GM21367 (cell line): ENCODE results near the gene RHBDD2.
"Not testable (repeated sequence)": the region's sequence is repeated elsewhere in the genome, so short reads cannot be mapped to it uniquely, and the experiment has no call there.

Experiments used
- ATAC-seq: cut with Tn5 transposase; IDR thresholded peaks from one replicate; pipeline ENCODE4 v1.9.1; 2021; ENCODE audit not compliant: unreplicated experiment

The RHBDD2 gene

GRCh38 chr7:75878769-75879611, at the start of gene RHBDD2:
TSS of gene RHBDD2 (plus strand) at chr7:75879034. CDS start at chr7:75879083, 49 bp downstream.
- ATAC-seq = peak; percentile 85

DNA sequence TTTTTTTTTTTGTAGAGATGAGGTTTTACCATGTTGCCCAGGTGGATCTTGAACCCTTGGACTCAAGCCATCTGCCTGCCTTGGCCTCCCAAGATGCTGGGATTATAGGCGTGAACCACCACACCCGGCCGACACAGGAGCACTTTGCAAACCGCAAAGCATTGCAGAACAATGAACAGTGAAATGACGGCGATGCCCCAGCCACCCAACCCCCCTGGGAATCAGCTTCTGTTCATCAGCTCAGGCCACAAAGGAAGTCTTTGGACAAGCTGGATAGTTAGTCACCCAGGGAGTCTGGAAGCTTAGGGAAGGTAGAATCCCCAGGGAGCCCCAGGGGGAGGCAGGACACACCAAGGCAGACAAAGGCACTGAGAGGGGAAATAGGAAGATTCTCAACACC, 49.2 kb upstream of the RHBDD2 start:
- not testable (repeated sequence) for ATAC-seq

DNA sequence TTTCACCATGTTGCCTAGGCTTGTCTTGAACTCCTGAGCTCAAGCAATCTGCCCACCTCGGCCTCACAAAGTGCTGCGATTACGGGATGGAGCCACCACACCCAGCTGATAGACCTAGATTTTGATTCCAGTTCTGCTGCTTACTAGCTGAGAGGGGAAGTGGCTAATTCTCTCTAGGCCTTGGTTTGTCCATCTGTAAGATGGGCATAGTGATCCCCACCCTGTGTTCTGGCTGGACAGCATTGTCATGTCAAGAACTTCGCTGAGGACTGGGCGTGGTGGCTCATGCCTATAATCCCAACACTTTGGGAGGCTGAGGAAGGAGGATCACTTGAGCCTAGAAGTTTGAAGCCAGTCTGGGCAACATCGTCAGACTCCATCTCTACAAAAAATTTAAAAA, 47.9 kb upstream of the RHBDD2 start:
- no peak for ATAC-seq

DNA sequence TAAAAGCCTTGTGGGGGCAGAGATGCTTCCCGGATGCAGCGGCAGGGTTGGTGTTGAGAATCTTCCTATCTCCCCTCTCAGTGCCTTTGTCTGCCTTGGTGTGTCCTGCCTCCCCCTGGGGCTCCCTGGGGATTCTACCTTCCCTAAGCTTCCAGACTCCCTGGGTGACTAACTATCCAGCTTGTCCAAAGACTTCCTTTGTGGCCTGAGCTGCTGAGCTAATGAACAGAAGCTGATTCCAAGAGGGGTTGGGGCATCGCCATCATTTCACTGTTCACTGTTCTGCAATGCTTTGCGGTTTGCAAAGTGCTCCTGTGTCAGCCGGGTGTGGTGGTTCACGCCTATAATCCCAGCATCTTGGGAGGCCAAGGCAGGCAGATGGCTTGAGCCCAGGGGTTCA, 45.2 kb upstream of the RHBDD2 start:
- not testable (repeated sequence) for ATAC-seq

DNA sequence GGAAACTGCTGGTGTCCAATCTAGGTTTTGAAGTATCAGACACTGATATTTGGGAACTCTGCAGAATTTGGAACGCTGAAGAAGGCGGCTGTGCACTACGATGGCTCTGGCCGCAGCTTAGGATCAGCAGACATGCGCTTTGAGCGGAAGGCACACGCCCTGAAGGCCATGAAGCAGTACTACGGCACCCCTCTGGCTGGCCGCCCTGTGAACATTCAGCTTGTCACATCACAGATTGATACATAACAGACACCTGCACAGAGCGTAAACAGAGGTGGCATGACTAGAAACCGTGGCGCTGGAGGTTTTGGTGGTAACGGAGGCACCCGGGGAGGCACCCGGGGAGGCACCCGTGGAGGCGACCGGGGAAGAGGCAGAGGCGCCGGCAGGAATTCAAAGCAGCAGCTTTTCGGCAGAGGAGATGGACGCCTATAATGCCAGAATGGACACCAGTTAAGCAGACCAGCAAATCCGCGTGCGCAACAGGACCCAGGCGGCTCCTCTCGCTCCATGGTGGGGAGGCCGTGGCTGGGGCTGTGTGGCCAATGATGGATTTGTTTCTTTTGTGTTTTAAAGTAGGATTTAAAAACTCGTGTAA, 43.0 kb upstream of the RHBDD2 start:
- no peak for ATAC-seq

DNA sequence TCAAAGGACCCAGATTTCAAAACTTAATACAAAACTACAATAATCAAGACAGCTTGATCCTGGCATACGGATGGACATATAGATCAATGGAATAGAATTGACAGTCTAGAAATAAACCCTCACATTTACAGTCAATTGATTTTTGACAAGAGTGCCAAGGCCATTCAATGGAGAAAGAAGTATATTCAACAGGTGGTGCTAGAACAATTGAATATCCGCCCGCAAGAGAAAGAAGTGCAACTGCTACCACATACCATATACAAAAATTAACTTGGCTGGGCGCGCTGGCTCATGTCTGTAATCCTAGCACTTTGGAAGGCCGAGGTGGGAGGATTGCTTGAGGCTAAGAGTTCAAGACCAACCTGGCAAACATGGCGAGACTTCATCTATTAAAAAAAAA, 42.0 kb upstream of the RHBDD2 start:
- no peak for ATAC-seq

GRCh38 chr7:75838281-75838930, 40.4 kb upstream of the RHBDD2 start:
- not testable (repeated sequence) for ATAC-seq

DNA sequence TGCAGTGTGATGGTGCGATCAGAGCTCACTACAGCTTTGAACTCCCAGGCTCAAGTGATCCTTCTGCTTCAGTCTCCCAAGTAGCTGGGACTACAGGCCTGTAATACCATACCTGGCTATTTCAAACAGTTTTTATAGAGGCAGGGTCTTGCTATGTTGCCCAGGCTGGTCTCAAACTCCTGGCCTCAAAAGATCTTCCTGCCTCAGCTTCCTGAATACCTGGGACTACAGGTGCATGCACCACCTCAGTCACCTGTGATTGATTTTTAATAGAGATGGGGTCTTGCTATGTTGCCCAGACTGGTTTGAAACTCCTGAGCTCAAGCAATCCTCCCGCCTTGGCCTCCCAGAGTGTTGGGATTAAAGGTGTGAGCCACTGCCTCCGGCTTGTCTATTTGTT, 38.8 kb upstream of the RHBDD2 start:
- ATAC-seq = no peak

DNA sequence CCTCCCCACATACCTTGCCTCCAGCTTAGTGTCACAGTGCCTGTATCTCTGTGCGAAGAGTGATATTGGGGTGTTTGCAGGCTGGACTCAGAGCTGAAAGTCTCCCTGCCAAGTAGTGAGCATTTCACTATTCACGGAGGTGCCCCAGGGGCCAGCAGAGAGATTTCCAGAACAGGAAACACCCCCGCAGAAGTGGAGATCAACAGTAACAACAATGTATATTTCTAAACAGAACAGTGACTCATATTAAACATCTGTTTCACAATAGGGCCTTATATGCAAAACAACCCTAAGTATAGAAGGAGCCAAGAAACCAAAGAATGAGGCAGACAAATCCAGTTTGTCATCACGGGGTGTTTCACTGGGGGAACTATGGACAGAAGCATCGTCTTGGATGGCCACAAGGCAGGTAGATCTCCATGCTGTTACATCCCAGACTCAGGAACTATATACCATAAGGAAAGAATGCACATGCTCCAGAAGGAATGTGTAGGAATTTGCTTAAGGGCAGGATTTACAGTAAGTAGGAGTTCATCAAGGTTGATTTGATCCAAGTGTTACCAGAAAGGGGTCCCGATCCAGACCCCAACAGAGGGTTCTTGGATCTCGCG, 35.9 kb upstream of the RHBDD2 start:
- peak; percentile 83 for ATAC-seq

DNA sequence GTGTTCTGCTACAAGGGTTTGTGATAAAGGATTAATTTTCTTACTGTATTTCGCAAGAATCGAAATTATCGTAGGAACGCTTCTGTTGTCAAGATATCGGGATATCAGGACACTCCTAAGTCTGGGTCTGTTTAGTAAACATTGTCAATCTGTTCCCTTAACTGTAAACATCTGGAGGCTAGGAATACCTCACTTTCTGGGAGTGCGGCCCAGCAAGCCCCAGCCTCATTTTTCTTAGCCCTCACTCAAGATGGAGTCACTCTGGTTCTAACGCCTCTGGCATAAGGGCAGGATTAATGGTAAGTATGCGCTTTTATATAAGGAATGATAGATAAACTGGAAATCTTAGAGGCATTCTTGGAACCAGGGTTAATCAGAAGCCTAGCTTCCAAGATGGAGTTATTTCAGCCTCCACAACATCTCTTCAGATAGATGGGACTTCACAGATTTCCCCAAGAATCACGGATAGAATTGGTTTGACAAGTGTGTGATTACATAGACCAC, 35.2 kb upstream of the RHBDD2 start:
- ATAC-seq = no peak

- ATAC-seq = no peak
Measured at GRCh38 chr7:75844158-75844557, 34.7 kb upstream of the RHBDD2 start.

- ATAC-seq = not testable (repeated sequence)
Measured at GRCh38 chr7:75845132-75845531, 33.7 kb upstream of the RHBDD2 start.

DNA sequence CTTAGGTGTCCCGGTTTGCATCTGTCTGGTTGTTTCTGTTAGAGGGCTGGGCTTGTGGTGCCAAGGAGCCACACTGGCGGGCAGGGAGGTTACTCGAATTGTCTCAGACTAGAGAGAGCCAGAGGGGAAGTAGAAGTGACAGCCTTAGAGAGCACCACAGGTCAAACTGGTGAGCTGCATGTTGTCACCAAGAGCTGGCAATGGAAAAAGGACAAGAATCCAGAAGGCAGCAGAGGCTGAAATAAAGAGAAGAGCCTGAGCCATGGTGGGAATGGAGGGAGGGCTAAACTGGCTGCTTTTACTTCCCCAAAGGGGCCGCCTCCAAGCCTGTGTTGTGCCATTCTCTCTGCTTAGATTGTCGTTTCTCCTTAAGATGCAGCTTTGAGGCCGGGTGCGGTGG, 31.1 kb upstream of the RHBDD2 start:
- no peak for ATAC-seq

GRCh38 chr7:75849573-75849972, 29.3 kb upstream of the RHBDD2 start:
- ATAC-seq = no peak

DNA sequence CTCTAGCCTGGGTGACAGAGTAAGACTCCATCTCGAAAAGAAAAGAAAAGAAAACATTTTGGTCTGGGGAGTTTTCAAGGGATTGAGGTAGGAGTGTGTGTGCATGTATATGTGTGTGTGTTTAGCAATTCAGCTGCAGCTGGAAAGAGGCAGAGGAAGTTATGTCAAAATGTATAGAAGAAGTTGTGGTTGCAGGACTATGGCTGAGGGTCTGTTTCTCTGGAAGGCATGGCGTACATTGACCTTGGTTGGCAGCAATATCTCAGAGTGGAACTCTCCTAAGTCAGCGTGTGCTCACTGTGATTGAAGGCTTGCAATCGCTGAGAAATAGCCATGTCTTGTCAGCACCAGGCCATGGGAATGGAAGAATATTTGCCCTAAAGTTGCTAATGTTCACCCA, 28.6 kb upstream of the RHBDD2 start:
- ATAC-seq = no peak

DNA sequence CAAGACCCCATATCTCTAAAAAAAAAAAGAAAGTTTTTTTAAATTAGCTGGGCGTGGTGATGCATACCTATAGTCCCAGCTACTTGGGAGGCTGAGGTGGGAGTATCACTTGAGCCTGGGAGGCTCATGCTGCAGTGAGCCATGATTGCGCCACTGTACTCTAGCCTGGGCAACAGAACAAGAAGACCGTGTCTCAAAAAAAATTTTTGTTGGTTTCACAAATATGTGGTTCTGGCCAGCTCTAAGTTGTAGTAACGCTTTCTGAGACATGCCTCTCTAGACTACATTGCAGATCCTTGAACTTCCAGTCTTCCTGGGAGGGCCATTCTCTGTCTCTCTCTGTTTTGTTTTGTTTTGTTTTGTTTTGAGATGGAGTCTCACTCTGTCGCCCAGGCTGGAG, 24.6 kb upstream of the RHBDD2 start:
- no peak for ATAC-seq

- ATAC-seq = not testable (repeated sequence)
Measured at GRCh38 chr7:75854813-75855345, 24.0 kb upstream of the RHBDD2 start.

DNA sequence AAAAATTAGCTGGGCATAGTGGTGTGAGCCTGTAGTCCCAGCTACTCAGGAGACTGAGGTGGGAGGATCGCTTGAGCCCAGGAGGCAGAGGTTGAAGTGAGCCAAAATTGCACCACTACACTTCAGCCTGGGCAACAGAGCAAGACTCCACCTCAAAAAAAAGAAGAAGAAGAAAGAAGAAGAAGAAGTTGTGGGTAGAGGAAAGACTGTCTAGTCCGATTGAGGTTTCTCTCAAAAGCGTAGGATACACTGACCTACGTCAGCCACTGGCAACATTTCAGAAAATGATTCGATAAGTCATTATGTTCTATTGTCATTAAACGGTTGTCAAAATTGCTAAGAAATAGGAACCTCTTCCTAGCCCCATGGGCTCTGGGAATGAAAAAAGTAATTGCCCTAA, 22.3 kb upstream of the RHBDD2 start:
- no peak for ATAC-seq

- ATAC-seq = no peak
Measured at GRCh38 chr7:75858410-75858809, 20.4 kb upstream of the RHBDD2 start.

DNA sequence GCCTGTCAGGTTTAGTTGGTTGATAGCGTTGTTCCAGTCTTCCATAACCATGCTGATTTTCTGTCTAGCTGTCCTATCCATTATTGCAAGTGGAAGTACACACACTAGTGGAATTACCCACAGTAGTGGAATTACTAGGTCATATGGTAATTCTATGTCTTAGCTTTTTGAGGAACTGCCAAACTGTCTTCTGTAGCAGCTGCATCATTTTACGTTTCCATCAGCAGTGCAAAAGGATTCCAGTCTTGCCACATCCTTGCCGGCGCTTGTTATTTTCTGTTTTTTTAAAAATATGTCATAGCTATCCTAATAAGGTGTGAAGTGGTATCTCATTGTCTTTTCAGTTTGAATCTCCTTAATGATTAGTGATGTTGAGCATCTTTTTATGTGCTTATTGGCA, 17.2 kb upstream of the RHBDD2 start:
- ATAC-seq = no peak

- ATAC-seq = not testable (repeated sequence)
Measured at GRCh38 chr7:75864251-75864650, 14.6 kb upstream of the RHBDD2 start.
